Anterior cingulate cortex (tissue), 58 donors: ENCODE data around the gene CASP5.

Source experiments
- DNase-seq, 58 donors: peaks; one replicate each; lab custom pipeline; 2025; lab: John Stamatoyannopoulos, UW

Gene CASP5

DNA sequence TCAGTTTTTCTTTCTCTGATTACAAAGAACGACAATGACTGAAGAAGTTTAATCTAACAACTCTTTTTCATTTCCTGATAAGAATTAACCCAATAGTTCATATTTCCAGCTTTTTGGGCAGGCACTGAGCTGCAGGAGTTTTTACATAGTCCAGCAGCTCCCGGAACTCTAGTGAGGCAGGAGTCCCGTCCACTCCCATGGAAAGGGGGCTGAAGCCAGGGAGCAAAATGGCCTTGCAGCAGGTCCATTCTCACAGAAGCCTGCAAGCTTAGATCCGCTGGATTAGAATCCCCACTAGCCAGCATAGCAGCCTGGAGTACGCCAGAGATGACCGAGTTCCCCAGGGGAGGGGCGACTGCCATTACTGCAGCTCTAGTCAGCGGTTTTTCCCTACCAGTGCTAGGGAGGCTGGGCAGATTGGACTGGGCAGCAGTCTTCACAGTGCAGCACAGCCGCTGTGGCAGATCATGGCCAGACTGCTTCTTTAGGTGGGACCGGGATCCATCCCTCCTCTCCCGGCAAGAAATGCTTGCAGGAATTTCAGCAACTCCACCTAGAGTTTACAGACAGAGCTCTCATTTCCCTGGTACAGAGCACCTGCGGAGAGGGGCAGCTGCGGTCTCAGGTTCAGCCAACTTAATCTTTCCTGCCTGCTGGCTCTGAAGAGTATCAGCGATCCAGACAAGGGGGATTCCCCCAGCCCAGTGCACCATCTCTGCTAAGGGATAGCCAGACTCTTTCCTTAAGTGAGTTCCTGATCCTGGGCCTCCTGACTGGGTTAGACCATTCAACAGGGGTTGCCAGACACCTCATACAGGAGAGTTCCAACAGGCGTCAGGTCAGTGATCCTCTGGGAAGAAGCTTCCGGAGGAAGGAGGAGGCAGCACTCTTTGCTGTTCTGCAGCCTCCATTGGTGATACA, 53.9 kb downstream of the CASP5 start:
- DNase-seq = peak in 2 of 58 donors; percentile 2 to 8

DNA sequence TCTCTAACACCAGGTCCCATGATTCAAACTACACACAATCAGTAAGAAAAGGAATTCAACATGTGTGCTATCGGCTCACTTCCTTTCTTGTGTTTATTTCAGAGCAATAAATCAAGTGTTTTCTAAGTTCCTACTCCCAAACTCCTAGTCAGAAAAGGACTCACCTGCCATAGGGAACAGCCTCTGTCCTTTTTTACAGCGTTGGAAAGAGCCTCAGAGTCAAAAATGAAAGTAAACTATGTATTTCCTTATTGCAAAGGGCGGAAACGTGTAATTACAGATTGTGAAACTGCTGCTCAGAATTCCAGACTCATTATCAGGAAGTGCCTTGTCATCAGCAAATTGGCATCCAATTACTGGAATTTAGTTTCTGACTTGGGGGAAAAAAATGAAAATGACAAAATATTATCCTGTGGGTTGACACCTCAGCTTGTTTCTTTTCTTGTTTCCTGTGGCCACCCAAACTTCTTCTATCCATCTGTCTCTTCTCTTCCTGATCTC, 54.6 kb downstream of the CASP5 start, which contains the start of gene CASP4:
TSS of gene CASP4 (minus strand) at position 220 of the 501 bp plus-strand sequence. CDS start at position 171, 49 bp downstream.
- DNase-seq = peak in 1 of 58 donors; percentile 6

DNA sequence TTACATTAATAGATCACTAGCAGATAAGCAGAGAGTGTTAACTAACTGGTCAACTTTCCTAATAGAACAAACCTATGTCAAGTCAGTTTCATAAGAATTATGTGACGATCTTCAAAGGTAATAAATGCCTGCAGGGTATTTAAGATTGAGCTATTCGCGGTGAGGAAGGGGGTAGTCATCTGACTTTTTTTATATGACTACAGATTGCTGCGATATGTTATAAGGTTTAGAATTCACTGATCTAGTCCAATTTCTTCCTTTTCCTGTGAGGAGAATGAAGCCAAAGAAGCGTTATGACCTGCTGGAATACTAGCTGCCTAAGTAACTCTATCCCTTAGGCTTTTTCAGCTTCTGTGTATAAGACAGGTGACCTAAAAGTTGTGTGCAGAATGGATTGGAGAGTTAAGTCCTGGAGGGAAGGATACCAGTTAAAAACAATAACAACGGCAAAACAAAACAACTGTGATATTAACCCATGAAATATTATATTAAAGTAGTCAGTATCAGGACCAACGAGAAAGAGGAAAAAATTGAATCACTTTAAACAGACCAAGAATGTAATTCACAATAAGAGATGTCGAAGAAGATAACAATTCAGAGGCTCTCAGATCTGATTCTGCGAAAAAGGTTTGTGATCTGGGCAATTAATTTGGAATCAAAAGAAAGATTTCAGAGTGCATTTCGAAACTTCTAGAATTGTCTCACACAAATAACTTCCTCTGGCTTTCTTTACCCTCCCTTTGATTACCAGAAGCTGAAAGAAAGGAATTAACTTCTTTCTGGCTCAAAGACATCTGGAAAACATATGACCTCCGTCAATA, 55.2 kb downstream of the CASP5 start:
- no peak for DNase-seq

DNA sequence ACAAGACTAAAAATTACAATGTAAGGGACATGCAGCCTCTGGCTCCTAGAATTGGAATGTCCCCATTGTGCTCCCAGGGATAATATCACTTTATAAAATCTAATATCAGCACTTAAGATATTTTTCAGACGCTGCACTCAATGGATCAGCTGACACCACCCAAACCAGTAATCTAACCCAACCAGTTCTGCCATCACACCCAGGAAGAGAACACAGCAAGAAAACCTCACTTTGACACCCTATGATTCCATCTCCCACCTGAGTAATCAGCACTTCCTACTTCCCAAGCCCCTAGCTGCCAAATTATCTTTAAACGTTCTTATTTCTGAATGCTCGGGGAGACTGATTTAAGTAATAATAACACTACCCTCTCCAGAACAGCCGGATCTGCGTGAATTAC, 57.2 kb downstream of the CASP5 start:
- no peak for DNase-seq

- no peak for DNase-seq
Observed at GRCh38 chr11:104964247-104964646, 58.7 kb downstream of the CASP5 start.

DNA sequence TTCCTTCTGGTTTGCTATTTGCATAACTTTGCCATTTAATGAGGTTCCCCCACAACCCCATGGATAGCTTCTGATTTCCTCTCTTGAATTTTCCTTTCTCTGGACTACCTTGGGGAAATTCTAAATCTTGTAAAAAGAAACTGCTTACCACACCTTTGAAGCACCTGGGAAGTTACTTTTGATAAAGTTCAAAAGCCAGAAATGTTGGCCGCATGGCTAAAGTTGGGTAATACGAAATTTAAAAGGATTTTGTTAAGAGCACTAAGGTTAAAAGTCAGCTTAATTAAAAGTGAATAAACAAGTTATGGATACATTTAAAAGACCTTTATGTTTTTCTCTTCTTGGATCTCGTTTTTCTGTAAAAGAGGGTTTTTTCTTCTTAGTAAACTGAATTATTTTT, 60.1 kb downstream of the CASP5 start:
- DNase-seq = no peak

GRCh38 chr11:104957280-104957679, 65.7 kb downstream of the CASP5 start:
- DNase-seq = no peak

DNA sequence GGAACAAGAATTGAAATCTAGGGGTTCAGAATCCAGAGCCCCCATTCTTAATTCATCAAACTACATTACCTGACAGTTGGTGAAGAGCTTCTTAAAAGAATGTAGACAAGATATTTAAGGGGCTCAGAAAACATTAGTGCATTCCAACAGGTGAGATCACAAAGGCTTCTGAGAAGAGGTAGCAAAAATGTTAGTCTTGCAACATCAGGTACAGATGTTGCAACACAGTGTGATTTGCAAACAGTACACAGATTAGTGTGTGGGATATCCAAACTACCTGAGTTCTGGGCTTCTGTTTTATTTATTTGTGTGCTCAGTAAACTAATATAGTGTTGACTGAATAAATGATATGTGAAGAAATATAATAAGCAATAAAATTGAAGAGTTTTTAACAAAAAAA, 66.4 kb downstream of the CASP5 start:
- no peak for DNase-seq

- no peak for DNase-seq
Observed at GRCh38 chr11:104946907-104947306, 76.1 kb downstream of the CASP5 start.
